ENCODE measurements around the gene TARS3.
A peak's percentile ranks its signal among the peaks of the same experiment; 100 is the strongest.

The TARS3 gene

DNA sequence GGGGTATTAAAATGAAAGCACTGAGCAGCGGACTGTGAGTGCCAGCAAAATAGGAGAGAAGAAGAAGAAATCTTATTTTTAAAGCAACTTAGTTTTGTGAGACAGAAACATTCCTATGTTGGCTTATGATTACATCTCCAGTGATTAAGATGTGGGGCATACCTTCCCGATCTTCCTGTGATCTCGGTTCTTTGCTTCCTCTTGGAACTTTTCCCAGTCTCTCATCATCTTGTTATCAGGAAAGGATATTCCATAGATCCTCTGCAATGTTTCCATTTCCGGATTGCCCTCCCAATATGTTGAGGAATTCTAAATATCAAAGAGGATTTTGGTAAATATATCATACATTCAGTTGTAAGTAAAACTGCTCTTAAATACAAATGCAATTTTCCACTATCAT, 22.2 kb downstream of the TARS3 start:
- no peak for TF ChIP-seq POLR2A (IDR thresholded peaks at IDR 0.05; ENCODE audit: extremely low read depth, insufficient read length)
- H3K4me3 ChIP-seq (ENCODE audit: low read depth, low read length), result no peak overlapping the region
- no peak for DNase-seq (ENCODE audit: low read depth)

DNA sequence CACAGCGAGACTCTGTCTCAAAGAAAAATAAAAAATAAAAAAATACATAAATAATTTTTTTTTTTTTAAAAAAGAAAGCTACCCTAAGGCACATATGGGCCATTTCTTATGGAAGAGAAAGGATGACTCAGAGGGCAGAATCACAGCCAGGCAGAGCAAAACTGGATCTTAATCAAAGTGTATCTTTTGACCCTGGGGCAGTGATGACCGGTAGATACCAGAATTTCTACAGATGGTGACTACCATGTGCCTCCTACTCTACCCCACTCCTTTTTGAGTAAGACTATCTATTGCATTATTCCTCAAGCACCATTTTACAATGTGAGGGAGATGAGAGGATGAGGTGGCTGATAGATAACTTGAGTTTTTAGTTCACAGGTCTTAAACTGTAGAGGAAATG, 26.0 kb downstream of the TARS3 start:
- DNase-seq (ENCODE audit: low read depth), result no peak
- H3K4me3 ChIP-seq (ENCODE audit: low read depth, low read length), result no peak overlapping the region
- no peak for TF ChIP-seq MYC (IDR thresholded peaks at IDR 0.05; ENCODE audit: low read depth, low read length)
- TF ChIP-seq, protein P1, sequence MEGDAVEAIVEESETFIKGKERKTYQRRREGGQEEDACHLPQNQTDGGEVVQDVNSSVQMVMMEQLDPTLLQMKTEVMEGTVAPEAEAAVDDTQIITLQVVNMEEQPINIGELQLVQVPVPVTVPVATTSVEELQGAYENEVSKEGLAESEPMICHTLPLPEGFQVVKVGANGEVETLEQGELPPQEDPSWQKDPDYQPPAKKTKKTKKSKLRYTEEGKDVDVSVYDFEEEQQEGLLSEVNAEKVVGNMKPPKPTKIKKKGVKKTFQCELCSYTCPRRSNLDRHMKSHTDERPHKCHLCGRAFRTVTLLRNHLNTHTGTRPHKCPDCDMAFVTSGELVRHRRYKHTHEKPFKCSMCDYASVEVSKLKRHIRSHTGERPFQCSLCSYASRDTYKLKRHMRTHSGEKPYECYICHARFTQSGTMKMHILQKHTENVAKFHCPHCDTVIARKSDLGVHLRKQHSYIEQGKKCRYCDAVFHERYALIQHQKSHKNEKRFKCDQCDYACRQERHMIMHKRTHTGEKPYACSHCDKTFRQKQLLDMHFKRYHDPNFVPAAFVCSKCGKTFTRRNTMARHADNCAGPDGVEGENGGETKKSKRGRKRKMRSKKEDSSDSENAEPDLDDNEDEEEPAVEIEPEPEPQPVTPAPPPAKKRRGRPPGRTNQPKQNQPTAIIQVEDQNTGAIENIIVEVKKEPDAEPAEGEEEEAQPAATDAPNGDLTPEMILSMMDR (IDR thresholded peaks at IDR 0.05; ENCODE audit: low read depth, low read length), result no peak
- TF ChIP-seq, protein P2, sequence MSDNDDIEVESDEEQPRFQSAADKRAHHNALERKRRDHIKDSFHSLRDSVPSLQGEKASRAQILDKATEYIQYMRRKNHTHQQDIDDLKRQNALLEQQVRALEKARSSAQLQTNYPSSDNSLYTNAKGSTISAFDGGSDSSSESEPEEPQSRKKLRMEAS (IDR thresholded peaks at IDR 0.05; ENCODE audit: low read depth, low read length), result no peak
- TF ChIP-seq POLR2A (IDR thresholded peaks at IDR 0.05; ENCODE audit: extremely low read depth, insufficient read length), result no peak

DNA sequence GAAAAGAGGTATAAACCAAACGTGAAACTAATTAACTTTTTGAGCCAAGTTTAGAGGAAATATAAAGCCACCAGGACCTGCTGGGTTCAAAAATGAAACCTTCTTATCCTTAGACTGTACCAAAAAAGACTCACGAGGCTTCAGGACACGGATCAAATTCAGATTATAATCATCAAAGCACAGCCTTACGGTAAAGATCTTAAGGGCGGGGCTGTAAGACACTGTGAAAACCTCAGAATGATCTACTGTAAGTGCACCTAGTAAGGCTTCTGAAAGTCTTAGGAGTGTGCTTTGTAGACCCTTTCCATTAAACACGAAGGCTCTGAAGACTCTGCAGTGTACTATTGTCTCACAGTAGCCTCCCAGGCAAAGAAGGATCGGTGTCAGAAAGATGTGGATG, 26.8 kb downstream of the TARS3 start:
- no peak for DNase-seq (ENCODE audit: low read depth)

DNA sequence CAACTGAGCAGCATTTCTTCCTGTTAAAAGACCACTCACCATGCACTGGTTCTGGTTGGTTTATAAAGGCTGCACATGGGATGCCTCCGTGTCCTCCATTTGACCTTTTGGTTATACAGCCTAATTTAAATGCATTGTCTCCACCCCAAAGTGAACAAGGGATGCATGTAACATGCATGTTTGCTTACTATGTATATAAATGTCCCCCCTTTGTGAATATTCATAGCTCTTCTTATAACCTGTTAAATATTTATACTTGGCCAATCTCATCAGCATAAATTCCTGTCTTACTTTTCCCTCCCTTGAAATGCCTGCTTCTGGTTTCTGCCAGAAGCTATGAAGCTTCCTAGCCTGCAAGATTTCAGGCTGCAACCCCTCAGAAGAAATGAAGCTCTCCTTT, 27.4 kb downstream of the TARS3 start:
- TF ChIP-seq POLR2A (IDR thresholded peaks at IDR 0.05; ENCODE audit: extremely low read depth, insufficient read length), result no peak
- TF ChIP-seq MYC (IDR thresholded peaks at IDR 0.05; ENCODE audit: low read depth, low read length), result no peak
- TF ChIP-seq, protein P1 (IDR thresholded peaks at IDR 0.05; ENCODE audit: low read depth, low read length), result no peak
- TF ChIP-seq, protein P2 (IDR thresholded peaks at IDR 0.05; ENCODE audit: low read depth, low read length), result no peak
- no peak overlapping the region for H3K4me3 ChIP-seq (ENCODE audit: low read depth, low read length)
- no peak for DNase-seq (ENCODE audit: low read depth)

More for the DNA sequence above, 26.8 kb downstream of the TARS3 start:
- no peak overlapping the region for H3K4me3 ChIP-seq (ENCODE audit: low read depth, low read length)
- TF ChIP-seq POLR2A (IDR thresholded peaks at IDR 0.05; ENCODE audit: extremely low read depth, insufficient read length), result no peak

DNA sequence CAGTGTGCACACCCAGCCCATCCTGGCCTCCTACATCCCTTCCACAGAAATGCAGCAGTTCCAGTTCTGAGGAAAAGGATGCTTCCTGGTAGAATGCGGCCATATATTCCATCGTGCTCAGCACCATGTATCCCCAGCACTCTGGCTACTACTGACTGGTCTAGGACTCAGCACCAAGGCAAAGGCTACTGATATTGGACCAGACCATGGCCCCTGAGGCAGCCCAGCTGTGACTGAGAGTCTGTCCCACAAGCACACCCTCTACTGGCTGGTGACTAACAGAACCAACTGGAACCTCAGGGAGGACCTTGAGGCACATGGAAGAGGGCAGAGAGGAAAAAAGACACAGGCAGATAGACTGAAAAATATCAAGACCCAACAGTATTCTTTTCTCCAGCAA, 30.0 kb downstream of the TARS3 start:
- no peak for DNase-seq (ENCODE audit: low read depth)
- no peak overlapping the region for H3K4me3 ChIP-seq (ENCODE audit: low read depth, low read length)
- TF ChIP-seq, protein P2 (IDR thresholded peaks at IDR 0.05; ENCODE audit: low read depth, low read length), result no peak
- TF ChIP-seq POLR2A (IDR thresholded peaks at IDR 0.05; ENCODE audit: extremely low read depth, insufficient read length) (no peak), MYC (IDR thresholded peaks at IDR 0.05; ENCODE audit: low read depth, low read length) (no peak)
- TF ChIP-seq, protein P1 (IDR thresholded peaks at IDR 0.05; ENCODE audit: low read depth, low read length), result no peak

DNA sequence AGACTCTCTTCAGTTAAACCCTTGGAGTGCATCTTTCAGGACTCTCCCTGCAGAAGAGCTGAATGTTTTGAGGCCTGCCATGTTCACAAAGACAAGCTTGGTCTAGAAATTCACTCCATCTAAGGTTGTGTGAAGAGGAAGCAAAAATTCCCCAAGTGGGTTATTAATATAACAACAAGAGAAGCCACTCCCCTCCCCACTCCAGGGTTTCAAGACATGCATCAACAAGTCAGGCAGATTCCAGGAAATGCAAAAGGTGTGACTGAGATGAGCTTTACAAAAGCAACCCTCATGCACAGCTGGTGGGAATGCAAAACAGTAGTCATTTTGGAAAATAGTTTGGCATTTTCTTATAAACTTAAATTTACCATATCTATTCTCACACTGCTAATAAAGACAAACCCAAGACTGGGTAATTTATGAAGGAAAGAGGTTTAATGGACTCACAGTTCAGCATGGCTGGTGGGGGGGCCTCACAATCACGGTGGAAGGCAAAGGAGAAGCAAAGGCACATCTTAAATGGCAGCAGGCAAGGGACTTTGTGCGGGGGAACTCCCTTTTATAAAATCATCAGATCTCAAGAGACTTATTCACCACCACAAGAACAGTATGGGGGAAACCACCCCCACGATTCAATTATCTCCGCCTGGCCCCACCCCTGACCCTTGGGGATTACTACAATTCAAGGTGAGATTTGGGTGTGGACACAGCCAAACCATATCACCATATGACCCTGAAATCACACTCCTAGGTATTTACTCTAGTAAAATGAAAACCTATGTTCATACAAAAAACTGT, 31.3 kb downstream of the TARS3 start:
- no peak for TF ChIP-seq POLR2A (IDR thresholded peaks at IDR 0.05; ENCODE audit: extremely low read depth, insufficient read length)
- no peak for TF ChIP-seq MYC (IDR thresholded peaks at IDR 0.05; ENCODE audit: low read depth, low read length)
- TF ChIP-seq, protein P2 (IDR thresholded peaks at IDR 0.05; ENCODE audit: low read depth, low read length), result no peak
- TF ChIP-seq, protein P1 (IDR thresholded peaks at IDR 0.05; ENCODE audit: low read depth, low read length), result no peak
- no peak for DNase-seq (ENCODE audit: low read depth)
- no peak overlapping the region for H3K4me3 ChIP-seq (ENCODE audit: low read depth, low read length)

DNA sequence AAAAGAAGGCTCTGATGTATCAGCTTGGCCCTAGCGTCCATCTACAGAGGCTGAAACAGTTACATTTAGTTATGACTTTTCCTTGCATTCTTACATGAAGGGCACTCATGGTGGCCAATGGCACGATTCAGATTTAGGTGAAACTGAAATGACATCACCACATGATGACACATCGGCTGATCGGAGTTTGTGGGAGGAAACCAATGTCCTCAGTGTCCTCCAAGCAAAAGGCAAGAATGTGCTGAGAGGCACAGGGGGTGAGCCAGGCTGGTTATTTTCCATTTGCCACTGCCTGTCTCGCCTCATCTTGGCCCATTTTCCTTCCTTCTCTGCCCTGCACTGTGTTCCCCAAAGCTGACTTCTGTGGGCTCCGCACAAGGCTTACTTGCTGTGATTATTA, 34.4 kb downstream of the TARS3 start:
- DNase-seq (ENCODE audit: low read depth), result peak; percentile 25
- no peak for TF ChIP-seq MYC (IDR thresholded peaks at IDR 0.05; ENCODE audit: low read depth, low read length)
- TF ChIP-seq, protein P1 (IDR thresholded peaks at IDR 0.05; ENCODE audit: low read depth, low read length), result no peak
- no peak for TF ChIP-seq POLR2A (IDR thresholded peaks at IDR 0.05; ENCODE audit: extremely low read depth, insufficient read length)
- TF ChIP-seq, protein P2 (IDR thresholded peaks at IDR 0.05; ENCODE audit: low read depth, low read length), result no peak
- no peak overlapping the region for H3K4me3 ChIP-seq (ENCODE audit: low read depth, low read length)

All from NB4 (cell line).